Neural cell (in vitro differentiated cells): Measurements from ENCODE around the gene PRKAG2. TPM values are rescaled to one million over a fixed set of nuclear protein-coding genes. Genes with fewer than 3 reads are reported as not detected.

Source experiments
- H2AFZ ChIP-seq: fragments of 200-600, 300-800 bp; sonication (generic), shearing (Covaris generic); 2 replicates; pipeline ENCODE4 v1.6.0; 2014; ENCODE audit warnings: low read depth, mild to moderate bottlenecking, antibody characterized with exemption, low read length, moderate library complexity
- H3F3A ChIP-seq: fragments of 200-600 bp; shearing (Covaris generic); 2 replicates; pipeline ENCODE4 v1.6.1; 2016; ENCODE audit warnings: mild to moderate bottlenecking, moderate library complexity, mixed read lengths, antibody characterized with exemption, low read length; ENCODE audit not compliant: insufficient read depth, poor library complexity, severe bottlenecking
- H3K27ac ChIP-seq: fragments of 200-600, 300-800 bp; sonication (generic), shearing (Covaris generic); 2 replicates; pipeline ENCODE4 v1.5.1; 2014; ENCODE audit warnings: mild to moderate bottlenecking, low read length, moderate library complexity
- H3K27me3 ChIP-seq: fragments of 300-800, 200-600 bp; sonication (generic), shearing (Covaris generic); 2 replicates; pipeline ENCODE4 v1.6.0; 2014; ENCODE audit warnings: mild to moderate bottlenecking, low read depth, low read length, moderate library complexity; ENCODE audit not compliant: insufficient read depth
- H3K36me3 ChIP-seq: fragments of 300-800, 200-600 bp; sonication (generic), shearing (Covaris generic); 2 replicates; pipeline ENCODE4 v1.5.1; 2014; ENCODE audit warnings: mild to moderate bottlenecking, antibody characterized with exemption, low read length, moderate library complexity; ENCODE audit not compliant: insufficient read depth
- H3K4me2 ChIP-seq: fragments of 300-800, 200-600 bp; sonication (generic), shearing (Covaris generic); 2 replicates; pipeline ENCODE4 v1.6.0; 2014; ENCODE audit warnings: mild to moderate bottlenecking, low read length
- H3K4me3 ChIP-seq: fragments of 300-800, 200-600 bp; sonication (generic), shearing (Covaris generic); 2 replicates; pipeline ENCODE4 v1.5.1; 2014; ENCODE audit warnings: mild to moderate bottlenecking, low read length, moderate library complexity
- H3K79me2 ChIP-seq: fragments of 200-600 bp; shearing (Covaris generic); replicated peaks from 2 replicates; pipeline ENCODE4 v1.6.0; 2014; ENCODE audit warnings: mild to moderate bottlenecking, low read length, moderate library complexity; ENCODE audit not compliant: insufficient read depth
- H3K9ac ChIP-seq: fragments of 300-800, 200-600 bp; sonication (generic), shearing (Covaris generic); 2 replicates; pipeline ENCODE4 v1.6.1; 2016; ENCODE audit warnings: mild to moderate bottlenecking, low read length, mixed read lengths
- H3K9me2 ChIP-seq: fragments of 200-600 bp; shearing (Covaris generic); 2 replicates; pipeline ENCODE4 v1.6.1; 2016; ENCODE audit warnings: mild to moderate bottlenecking, low read length, mixed read lengths; ENCODE audit not compliant: insufficient read depth
- H3K9me3 ChIP-seq: fragments of 200-600, 300-800 bp; sonication (generic), shearing (Covaris generic); 2 replicates; pipeline ENCODE4 v1.6.1; 2016; ENCODE audit warnings: mild to moderate bottlenecking, mixed run types, low read length, moderate library complexity, mixed read lengths
- H4K20me1 ChIP-seq: fragments of 200-600 bp; shearing (Covaris generic); 2 replicates; pipeline ENCODE4 v1.6.1; 2016; ENCODE audit warnings: mild to moderate bottlenecking, mixed run types; ENCODE audit not compliant: insufficient read depth
- EP300 ChIP-seq: fragments of 450-650 bp; conservative IDR thresholded peaks from 2 replicates; pipeline ENCODE4 v1.6.1; 2014; ENCODE audit warnings: antibody characterized with exemption, mild to moderate bottlenecking, moderate library complexity; ENCODE audit not compliant: poor library complexity, severe bottlenecking
- EZH2 ChIP-seq: fragments of 200-600, 300-800 bp; shearing (Covaris generic), sonication (generic); IDR thresholded peaks from 2 replicates; pipeline ENCODE4 v1.6.1; 2014; ENCODE audit warnings: antibody characterized with exemption, low read length, borderline replicate concordance, mild to moderate bottlenecking; ENCODE audit not compliant: insufficient read depth, poor library complexity, severe bottlenecking
- MXI1 ChIP-seq: fragments of 450-650 bp; conservative IDR thresholded peaks from 2 replicates; pipeline ENCODE4 v1.6.1; 2014; ENCODE audit warnings: antibody characterized with exemption, mild to moderate bottlenecking; ENCODE audit not compliant: poor library complexity, severe bottlenecking
- POLR2AphosphoS5 ChIP-seq: IDR thresholded peaks from 2 replicates; pipeline ENCODE4 v1.6.1; 2012
- REST ChIP-seq: IDR thresholded peaks from 2 replicates; pipeline ENCODE4 v1.6.1; 2012; ENCODE audit warnings: borderline replicate concordance
- SMC3 ChIP-seq: fragments of 450-650 bp; conservative IDR thresholded peaks from 2 replicates; pipeline ENCODE4 v1.6.1; 2014; ENCODE audit warnings: antibody characterized with exemption, mild to moderate bottlenecking, moderate library complexity; ENCODE audit not compliant: poor library complexity
- TAF1 ChIP-seq: IDR thresholded peaks from 2 replicates; pipeline ENCODE4 v1.6.1; 2012; ENCODE audit warnings: low read depth
- polyA plus RNA-seq: library from polyadenylated mRNA; depleted of rRNA; stranded (reverse); fragments of >200 nt; gene quantifications from 2 replicates; pipeline ENCODE4 v1.2.3, GENCODE V29; 2014

The PRKAG2 gene
- polyA plus RNA-seq, 1 donor from 2014 or later: 22.9 TPM

- Histone ChIP-seq H3K4me2 (no peak overlapping the region), H3K27me3 (peaks cover 6% of the 10 kb centered on the region), H3K27ac (no peak overlapping the region), H3K36me3 (no peaks in the 10 kb centered on the region), H4K20me1 (no peaks in the 10 kb centered on the region), H3K9ac (no peak overlapping the region), H3K9me3 (no peaks in the 10 kb centered on the region), H3K9me2 (no peaks in the 10 kb centered on the region), H2AFZ (no peak overlapping the region), H3F3A (no peaks in the 10 kb centered on the region), H3K79me2 (no peaks in the 10 kb centered on the region), H3K4me3 (no peak overlapping the region)
- TF ChIP-seq REST: no peak
These were observed 60.2 kb downstream of the PRKAG2 start for GRCh38 chr7:151816562-151817314.

- Histone ChIP-seq H3K9ac (no peak overlapping the region), H2AFZ (no peak overlapping the region), H3K9me3 (no peaks in the 10 kb centered on the region), H3K79me2 (no peaks in the 10 kb centered on the region), H3K4me2 (no peak overlapping the region), H4K20me1 (no peaks in the 10 kb centered on the region), H3K27ac (no peak overlapping the region), H3K36me3 (no peaks in the 10 kb centered on the region), H3K9me2 (no peaks in the 10 kb centered on the region), H3F3A (no peaks in the 10 kb centered on the region), H3K4me3 (no peak overlapping the region), H3K27me3 (peaks cover 6% of the 10 kb centered on the region)
- TF ChIP-seq SMC3 (no peak), POLR2AphosphoS5 (no peak), EP300 (no peak), MXI1 (no peak), TAF1 (no peak), REST (no peak), EZH2 (no peak)
These were observed 61.5 kb downstream of the PRKAG2 start for GRCh38 chr7:151815419-151815818.
